GM10266 (cell line): ENCODE results near the gene STAT5A.

Experiments used
- DNase-seq: peaks from one replicate; pipeline ENCODE4 v3.0.0; 2012; ENCODE audit errors: extremely low spot score
- TF ChIP-seq, protein P1 (sequence below): IDR thresholded peaks from 2 replicates; pipeline ENCODE4 v1.5.1; 2012; ENCODE audit warnings: mild to moderate bottlenecking, low read depth; ENCODE audit not compliant: control insufficient read depth, insufficient read depth; ENCODE audit errors: missing control alignments

The STAT5A gene

DNA sequence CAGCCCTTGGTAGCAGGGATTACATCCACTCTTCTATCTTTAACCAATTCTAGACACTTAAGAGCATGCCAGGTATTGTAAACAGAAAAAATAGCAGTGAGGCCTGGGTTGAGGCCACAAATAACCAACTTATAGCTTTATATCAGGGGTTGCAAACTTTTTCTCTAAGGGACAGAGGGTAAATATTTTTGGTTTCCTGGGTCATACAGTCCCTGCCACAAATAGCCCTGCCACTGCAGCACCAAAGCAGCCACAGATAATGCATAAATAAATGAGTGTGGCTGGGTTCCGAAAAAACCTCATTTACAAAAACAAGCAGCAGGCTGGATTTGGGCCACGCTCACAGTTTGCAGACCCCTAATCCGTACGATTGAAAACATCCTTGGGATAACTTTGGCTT lies 53.3 kb downstream of the STAT5A start:
- TF ChIP-seq, protein P1, sequence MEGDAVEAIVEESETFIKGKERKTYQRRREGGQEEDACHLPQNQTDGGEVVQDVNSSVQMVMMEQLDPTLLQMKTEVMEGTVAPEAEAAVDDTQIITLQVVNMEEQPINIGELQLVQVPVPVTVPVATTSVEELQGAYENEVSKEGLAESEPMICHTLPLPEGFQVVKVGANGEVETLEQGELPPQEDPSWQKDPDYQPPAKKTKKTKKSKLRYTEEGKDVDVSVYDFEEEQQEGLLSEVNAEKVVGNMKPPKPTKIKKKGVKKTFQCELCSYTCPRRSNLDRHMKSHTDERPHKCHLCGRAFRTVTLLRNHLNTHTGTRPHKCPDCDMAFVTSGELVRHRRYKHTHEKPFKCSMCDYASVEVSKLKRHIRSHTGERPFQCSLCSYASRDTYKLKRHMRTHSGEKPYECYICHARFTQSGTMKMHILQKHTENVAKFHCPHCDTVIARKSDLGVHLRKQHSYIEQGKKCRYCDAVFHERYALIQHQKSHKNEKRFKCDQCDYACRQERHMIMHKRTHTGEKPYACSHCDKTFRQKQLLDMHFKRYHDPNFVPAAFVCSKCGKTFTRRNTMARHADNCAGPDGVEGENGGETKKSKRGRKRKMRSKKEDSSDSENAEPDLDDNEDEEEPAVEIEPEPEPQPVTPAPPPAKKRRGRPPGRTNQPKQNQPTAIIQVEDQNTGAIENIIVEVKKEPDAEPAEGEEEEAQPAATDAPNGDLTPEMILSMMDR = no peak
- no peak for DNase-seq

DNA sequence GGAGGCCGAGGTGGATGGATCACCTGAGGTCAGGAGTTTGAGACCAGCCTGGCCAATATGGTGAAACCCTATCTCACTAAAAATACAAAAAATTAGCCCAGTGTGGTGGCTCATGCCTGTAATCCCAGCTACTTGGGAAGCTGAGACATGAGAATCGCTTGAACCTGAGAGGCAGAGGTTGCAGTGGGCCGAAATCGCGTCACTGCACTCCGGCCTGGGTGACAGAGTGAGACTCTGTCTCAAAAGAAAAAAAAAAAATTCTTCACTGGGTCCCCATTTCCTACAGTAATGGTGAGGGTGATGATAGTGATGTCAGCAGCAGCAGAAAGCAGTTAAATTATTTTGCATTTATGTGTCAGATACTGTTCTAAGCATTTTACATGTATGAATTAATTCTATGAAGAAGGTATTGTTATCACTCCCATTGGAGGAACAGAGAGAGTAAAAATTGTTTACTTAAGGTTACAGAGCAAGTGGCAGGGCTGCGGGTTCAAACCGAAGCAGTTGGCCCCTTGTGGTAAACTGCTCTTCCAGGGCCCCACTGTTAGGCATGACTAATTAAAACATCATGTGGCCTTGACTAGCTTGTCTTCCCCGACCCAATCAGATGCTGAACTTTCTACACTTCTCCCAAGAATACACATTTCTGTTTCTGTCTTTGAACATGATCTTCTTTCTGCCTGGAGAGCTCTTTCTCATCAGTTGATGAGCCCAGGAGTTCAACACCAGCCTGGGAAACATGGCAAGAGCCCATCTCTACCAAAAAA lies 54.1 kb downstream of the STAT5A start:
- DNase-seq = no peak
- TF ChIP-seq, protein P1 = no peak

DNA sequence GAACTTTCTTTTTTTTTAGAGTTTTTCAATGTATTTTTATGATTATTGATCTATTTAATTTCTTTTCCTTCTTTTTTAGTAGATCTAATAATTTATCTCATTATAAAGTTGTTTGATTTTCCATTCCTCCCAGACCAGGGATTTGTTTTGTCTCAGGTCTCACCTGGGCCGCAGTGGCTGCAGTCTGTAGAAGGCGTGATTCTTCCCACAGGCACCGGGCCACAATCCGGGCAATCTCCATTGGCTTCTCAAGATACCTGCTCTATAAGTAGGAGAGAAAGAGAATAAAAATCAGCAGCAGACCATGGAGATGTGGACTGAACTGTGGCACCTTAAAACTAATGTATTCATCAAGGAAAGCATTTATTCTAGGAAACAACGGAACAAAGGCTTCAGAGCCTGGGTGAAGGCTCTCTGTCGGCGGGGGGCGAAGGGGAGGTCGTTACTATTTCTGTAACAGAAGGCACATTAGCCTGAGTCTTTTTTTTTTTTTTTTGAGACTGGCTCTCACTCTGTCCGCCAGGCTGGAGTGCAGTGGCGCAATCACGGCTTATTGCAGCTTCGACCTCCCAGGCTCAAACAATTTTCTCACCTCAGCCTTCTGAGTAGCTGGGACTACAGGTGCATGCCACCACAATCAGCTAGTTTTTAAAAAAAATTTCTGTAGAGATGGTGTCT lies 57.2 kb downstream of the STAT5A start:
- TF ChIP-seq, protein P1 = no peak
- no peak for DNase-seq

DNA sequence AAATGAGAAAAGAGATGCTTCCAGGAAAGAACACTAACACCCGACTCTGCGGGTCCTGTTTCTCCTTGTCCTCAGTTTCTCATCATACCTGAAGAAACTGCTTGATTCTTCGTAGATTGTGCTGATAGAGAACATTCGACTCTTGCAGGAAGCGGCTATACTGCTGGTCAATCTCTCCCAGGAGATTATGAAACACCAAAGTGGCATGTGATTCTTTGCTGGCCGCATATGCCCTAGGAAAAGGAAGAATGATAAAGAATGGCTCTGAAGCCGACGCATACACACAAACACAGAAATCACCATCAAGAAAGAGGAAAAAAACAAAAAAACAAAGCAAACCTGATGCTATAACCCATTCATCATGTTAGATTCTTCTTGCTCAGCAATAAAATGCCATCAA lies 58.2 kb downstream of the STAT5A start:
- TF ChIP-seq, protein P1 = no peak
- DNase-seq = no peak

DNA sequence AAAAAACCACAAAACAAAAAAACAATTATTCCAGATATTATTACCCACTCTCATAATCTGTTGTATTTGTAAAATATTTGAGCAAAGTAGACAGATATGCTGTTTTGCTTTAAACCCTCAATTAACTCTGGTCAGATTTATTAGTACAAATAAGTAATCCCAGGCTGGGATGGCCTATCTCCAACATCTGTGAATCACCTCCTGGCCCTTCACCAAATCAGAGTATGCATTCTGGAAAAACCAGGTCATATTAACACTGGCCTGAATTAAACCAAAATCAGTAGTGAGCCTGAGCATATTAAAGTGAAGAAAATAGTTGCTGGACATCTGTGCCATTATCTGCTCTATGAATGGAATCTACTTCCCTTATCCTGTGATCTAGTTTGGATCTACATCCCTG lies 58.9 kb downstream of the STAT5A start:
- TF ChIP-seq, protein P1 = no peak
- DNase-seq = no peak

DNA sequence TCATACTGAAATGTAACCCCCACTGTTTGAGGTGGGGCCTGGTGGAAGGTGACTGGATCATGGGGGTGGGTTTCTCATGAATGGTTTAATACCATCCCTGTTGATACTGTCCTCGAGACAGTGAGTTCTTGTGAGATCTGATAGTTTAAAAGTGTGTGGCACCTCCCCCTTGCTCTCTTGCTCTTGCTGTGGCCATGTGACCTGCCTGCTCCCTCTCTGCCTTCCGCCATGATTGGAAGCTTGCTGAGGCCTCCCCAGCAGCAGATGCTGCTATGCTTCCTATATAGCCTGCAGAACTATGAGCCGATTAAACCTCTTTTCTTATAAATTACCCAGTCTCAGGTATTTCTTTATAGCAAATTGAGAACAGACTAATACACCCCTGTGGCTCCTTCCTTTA lies 59.3 kb downstream of the STAT5A start:
- DNase-seq = no peak
- TF ChIP-seq, protein P1 = no peak

DNA sequence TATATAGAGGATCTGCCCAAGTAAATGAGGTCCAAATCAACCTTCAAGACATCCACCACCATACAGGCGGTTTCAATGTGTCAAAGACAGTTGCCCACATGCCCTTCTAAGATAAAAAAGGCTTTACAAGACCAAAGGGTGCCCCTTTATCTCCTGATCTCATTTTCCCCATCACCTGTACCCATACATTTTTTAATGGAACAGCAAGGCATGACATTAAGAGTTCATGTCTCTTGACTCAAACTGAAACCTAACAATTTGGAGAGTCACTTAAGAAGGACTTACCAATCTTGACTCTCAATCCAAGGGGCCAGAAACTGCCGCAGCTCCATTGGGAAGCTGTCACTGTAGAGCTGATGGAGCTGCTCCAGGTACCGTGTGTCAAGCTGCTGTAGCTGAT lies 59.8 kb downstream of the STAT5A start:
- DNase-seq = no peak
- TF ChIP-seq, protein P1 = no peak
